ENCODE data around the gene FCGR2B.
"Not testable (repeated sequence)": the region's sequence is repeated elsewhere in the genome, so short reads cannot be mapped to it uniquely, and the experiment has no call there.

- TF ChIP-seq CTCF, POLR2A (IDR thresholded peaks at IDR 0.05): not testable (repeated sequence)
Measured at GRCh38 chr1:161725258-161725907, 62.4 kb downstream of the FCGR2B start.

All from testis (tissue), 2 donors.